K562 (cell line): ENCODE measurements around the gene ATIC. TPM values are rescaled to one million over a fixed set of nuclear protein-coding genes. Genes with fewer than 3 reads are reported as not detected.

Experiments
- ATAC-seq: fragments of 200-7000 bp; cut with Tn5 transposase; 3 replicates; pipeline ENCODE4 v1.9.1; 2020; ENCODE audit warnings: moderate library complexity
- BruUV-seq: library from RNA; stranded (reverse); fragments of 400-500 nt; replicated peaks from 2 replicates; lab custom pipeline; 2021; lab: Mats Ljungman, UMichigan
- CTCF ChIA-PET: fragments of 300-600 bp; formaldehyde crosslinking; extraction: SDS; loops from one replicate; lab custom pipeline; 2021; ENCODE audit warnings: low intra/inter-chr PET ratio; lab: Yijun Ruan, JAX
- POLR2A ChIA-PET: fragments of 300-600, 350-650 bp; sonication (Branson Sonifier 250); formaldehyde crosslinking; extraction: SDS; loops from one replicate; lab custom pipeline; 2021; ENCODE audit warnings: antibody characterized with exemption, inconsistent platforms; lab: Yijun Ruan, JAX
- DNase-seq, 4 experiments: peaks; one replicate each; pipeline versions ENCODE4 v3.0.0 to v3.0.0-alpha.2; 2011 to 2018; ENCODE audit warnings: low spot score in 3 of 4, mixed read lengths in 3 of 4; ENCODE audit errors: extremely low read depth in 1 of 4
- FAIRE-seq: peaks from 2 replicates; lab custom pipeline; 2011; peaks lifted over from hg19 to GRCh38; lab: Jason Lieb, UNC
- H2AFZ ChIP-seq: 2 replicates; pipeline ENCODE4 v1.6.0; 2011; ENCODE audit warnings: low read depth, low read length, control low read depth, inconsistent platforms
- H3K27ac ChIP-seq: fragments of 200-600 bp; 3 replicates; pipeline ENCODE4 v1.8.0; 2011; ENCODE audit warnings: low read depth, mild to moderate bottlenecking, control low read depth, inconsistent platforms, low read length, moderate library complexity, mixed read lengths; ENCODE audit errors: extremely low read depth
- H3K27me3 ChIP-seq, 2 experiments: fragments of 300-600 bp in 1 of 2; 2 replicates in 1 of 2; 3 replicates in 1 of 2; pipeline versions ENCODE4 v1.6.0 to v1.8.0; 2011; ENCODE audit warnings: inconsistent platforms in 2 of 2, low read length in 2 of 2, mild to moderate bottlenecking in 1 of 2, mixed read lengths in 1 of 2, moderate library complexity in 1 of 2; ENCODE audit not compliant: control insufficient read depth in 2 of 2, insufficient read depth in 2 of 2
- H3K36me3 ChIP-seq: fragments of 300-600 bp; 3 replicates; pipeline ENCODE4 v1.8.0; 2011; ENCODE audit warnings: mild to moderate bottlenecking, low read length, inconsistent platforms; ENCODE audit not compliant: control insufficient read depth, insufficient read depth
- H3K4me1 ChIP-seq, 2 experiments: fragments of 200-600 bp in 1 of 2; replicated peaks in 1 of 2; 2 replicates in 1 of 2; 3 replicates in 1 of 2; pipeline versions ENCODE4 v1.5.1 to v1.8.0; 2011; ENCODE audit warnings: inconsistent platforms in 2 of 2, low read length in 2 of 2, mild to moderate bottlenecking in 1 of 2, mixed read lengths in 1 of 2, moderate library complexity in 1 of 2; ENCODE audit not compliant: control insufficient read depth in 2 of 2, insufficient read depth in 2 of 2
- H3K4me2 ChIP-seq: 2 replicates; pipeline ENCODE4 v1.6.1; 2011; ENCODE audit warnings: low read length, control low read depth, inconsistent platforms, mixed read lengths; ENCODE audit not compliant: insufficient read depth
- H3K4me3 ChIP-seq: fragments of 200-600 bp; sonication (generic), shearing (Covaris generic); 2 replicates; pipeline ENCODE4 v1.5.1; 2016; ENCODE audit warnings: control low read depth, inconsistent platforms
- H3K79me2 ChIP-seq: fragments of 200-600 bp; 3 replicates; pipeline ENCODE4 v1.8.0; 2011; ENCODE audit warnings: low read length, inconsistent platforms; ENCODE audit not compliant: control insufficient read depth, insufficient read depth
- H3K9ac ChIP-seq, 2 experiments: 2 replicates each; pipeline versions ENCODE4 v1.6.0 to v1.6.1; 2011; ENCODE audit warnings: low read depth in 2 of 2, low read length in 2 of 2, control low read depth in 1 of 2, inconsistent platforms in 1 of 2, mild to moderate bottlenecking in 1 of 2, mixed read lengths in 1 of 2; ENCODE audit not compliant: insufficient read depth in 1 of 2
- H3K9me1 ChIP-seq: one replicate; pipeline ENCODE4 v1.6.0; 2011; ENCODE audit warnings: inconsistent platforms, mild to moderate bottlenecking, low read length, moderate library complexity; ENCODE audit not compliant: control insufficient read depth, insufficient read depth
- H3K9me3 ChIP-seq: replicated peaks from 2 replicates; pipeline ENCODE4 v1.5.1; 2011; ENCODE audit warnings: low read depth, low read length, inconsistent platforms; ENCODE audit not compliant: control insufficient read depth, insufficient read depth
- H4K20me1 ChIP-seq: replicated peaks from 2 replicates; pipeline ENCODE4 v1.6.1; 2011; ENCODE audit warnings: low read length, inconsistent platforms, mixed read lengths; ENCODE audit not compliant: control insufficient read depth, insufficient read depth
- ATF3 ChIP-seq, 2 experiments: fragments of 450-650 bp in 1 of 2; sonication (generic) in 1 of 2; formaldehyde crosslinking in 1 of 2; IDR thresholded peaks in 1 of 2; conservative IDR thresholded peaks in 1 of 2; 2 replicates each; pipeline versions ENCODE4 v1.6.1 to v1.8.1; 2016 to 2023; ENCODE audit warnings: mild to moderate bottlenecking in 2 of 2, moderate library complexity in 2 of 2, inconsistent platforms in 1 of 2, missing genetic modification reagents in 1 of 2
- ZNF639 ChIP-seq, 2 experiments: fragments of 200-800 bp in 1 of 2; sonication (Bioruptor generic) in 1 of 2; sonication (generic) in 1 of 2; formaldehyde crosslinking in 1 of 2; IDR thresholded peaks in 1 of 2; conservative IDR thresholded peaks in 1 of 2; 2 replicates each; pipeline versions ENCODE4 v1.5.0 to v1.6.1; 2016 to 2020; ENCODE audit warnings: missing compliant biosample characterization in 1 of 2, missing genetic modification characterization in 1 of 2, missing genetic modification reagents in 1 of 2
- WGBS: fragments of 100-300 bp; shearing (Covaris generic); methylation state at CpG from one replicate; pipeline ENCODE4 v1.1.6; 2016; ENCODE audit warnings: low coverage, mixed read lengths; ENCODE audit not compliant: insufficient coverage; ENCODE audit errors: missing lambda C conversion rate; 5-methylcytosine and 5-hydroxymethylcytosine counted together
- in situ Hi-C: fragments of 300-500 bp; cut with MboI; formaldehyde crosslinking; loops from 4 replicates; pipeline ENCODE4 v1.15.0; 2018; ENCODE audit warnings: inconsistent platforms, mixed read lengths
- intact Hi-C: fragments of 100-400 bp; cut with micrococcal nuclease; formaldehyde crosslinking; loops from 2 replicates; pipeline ENCODE4 v1.14.2; 2022
- polyA plus RNA-seq, 8 experiments: library from polyadenylated mRNA; depleted of rRNA in 4 of 8; stranded (reverse) in 5 of 8; unstranded in 3 of 8; fragments of >200 nt; fragmentation: Nextera tagmentation in 2 of 8; fragmentation: Illumina TruSeq in 1 of 8; extraction: Ambion mirVana in 2 of 8; extraction: Trizol in 1 of 8; gene quantifications; 2 replicates each; pipeline versions ENCODE4 v1.2.1 to v1.2.3, GENCODE V29; 2011 to 2014; ENCODE audit warnings: inconsistent platforms in 1 of 8, missing spikeins in 1 of 8
- total RNA-seq, 7 experiments: library from RNA; depleted of rRNA in 6 of 7; stranded (reverse); fragments of >200 nt in 6 of 7; fragmentation: Illumina TruSeq in 2 of 7; extraction: Trizol in 2 of 7; gene quantifications; 2 replicates each; pipeline versions ENCODE4 v1.2.1 to v1.2.3, GENCODE V29; 2011 to 2021; ENCODE audit warnings: low replicate concordance in 1 of 7

Gene ATIC
- total and polyA plus RNA-seq, 9 of the 15 experiments (the other 6 are each of a cell fraction or from before 2014, with no cell fraction given): 45.6 to 480 (median 212) TPM

- no peaks in the 10 kb centered on the region for H3K9me3 ChIP-seq
- TF ChIP-seq ATF3 (IDR thresholded peaks at IDR 0.05): no peak
- TF ChIP-seq ATF3 (CRISPR knock-in tag; conservative IDR thresholded peaks at IDR 0.05): no peak
- TF ChIP-seq ZNF639 (CRISPR knock-in tag; conservative IDR thresholded peaks at IDR 0.05 in 1 of 2, IDR thresholded peaks at IDR 0.05 in 1 of 2): no peak
- H2AFZ ChIP-seq: no peak overlapping the region
- no peak overlapping the region for H3K4me2 ChIP-seq
- H4K20me1 ChIP-seq: no peaks in the 10 kb centered on the region
- in situ Hi-C loops (no loop called here), intact Hi-C loops (no loop called here)
- BruUV-seq: no TSS peak
- ChIA-PET CTCF (no interaction called here), POLR2A (interaction anchor here (0.5 to 1.0 kb wide), 2 partner anchors 15 to 828 kb away, joined by 3 read pairs; no protein-coding TSS in a partner anchor)
- no peaks in the 10 kb centered on the region for H3K79me2 ChIP-seq
- no peaks in the 10 kb centered on the region for H3K9me1 ChIP-seq
- peaks cover 3% of the 10 kb centered on the region; the same call in 1 of the 3 replicates for H3K36me3 ChIP-seq
- H3K4me1 ChIP-seq: no peaks in the 10 kb centered on the region
- no peak overlapping the region for H3K27ac ChIP-seq
- DNase-seq: no peak
- H3K27me3 ChIP-seq: no peaks in the 10 kb centered on the region
- WGBS: 49% methylated on average over 7 of the region's 7 CpGs
- H3K9ac ChIP-seq: no peak overlapping the region
- ATAC-seq: no peak; the same call in 2 of the 3 replicates
- no peak for FAIRE-seq
- H3K4me3 ChIP-seq: no peak overlapping the region
Observed at GRCh38 chr2:215394102-215394805, 82.4 kb downstream of the ATIC start.
